Uterus (tissue), 4 donors: Measurements from ENCODE around the gene SNX27. TPM values are rescaled to one million over a fixed set of nuclear protein-coding genes. Genes with fewer than 3 reads are reported as not detected.

Experiments
- DNase-seq, 2 donors: peaks; one replicate each; pipeline ENCODE4 v3.0.0-alpha.2; 2019 to 2020
- H3K27ac ChIP-seq, 2 donors: fragments of 200-600 bp; sonication (generic); 1 replicate in 1 of 2; 2 replicates in 1 of 2; pipeline ENCODE4 v1.5.1; 2016 to 2018
- H3K27me3 ChIP-seq, 2 donors: fragments of 200-600 bp; sonication (generic); one replicate each; pipeline ENCODE4 v1.5.1; 2018 to 2019; ENCODE audit warnings: control low read depth in 1 of 2
- H3K36me3 ChIP-seq, 2 donors: fragments of 200-600 bp; sonication (generic); one replicate each; pipeline ENCODE4 v1.5.1; 2019; ENCODE audit warnings: control low read depth in 1 of 2
- H3K4me1 ChIP-seq, 2 donors: fragments of 200-600 bp; sonication (generic); one replicate each; pipeline ENCODE4 v1.5.1; 2018 to 2019; ENCODE audit warnings: control low read depth in 1 of 2
- H3K4me3 ChIP-seq, 2 donors: fragments of 200-600 bp; sonication (generic); 1 replicate in 1 of 2; 2 replicates in 1 of 2; pipeline ENCODE4 v1.5.1; 2018 to 2019; ENCODE audit warnings: mild to moderate bottlenecking in 1 of 2
- H3K9me3 ChIP-seq, 2 donors: fragments of 200-600 bp; sonication (generic); one replicate each; pipeline ENCODE4 v1.5.1; 2019; ENCODE audit warnings: control low read depth in 1 of 2
- POLR2A ChIP-seq, 2 donors: fragments of 450-650 bp; IDR thresholded peaks; one replicate each; pipeline ENCODE4 v1.6.1; 2016; ENCODE audit warnings: antibody characterized with exemption in 2 of 2, mild to moderate bottlenecking in 1 of 2, moderate library complexity in 1 of 2
- intact Hi-C: fragments of 100-400 bp; cut with DNase I; formaldehyde crosslinking; loops from one replicate; pipeline ENCODE4 v1.15.1; 2023; ENCODE audit warnings: low total_unique reads
- total RNA-seq, 4 donors: library from RNA; depleted of rRNA in 3 of 4; stranded (reverse); fragments of >200 nt in 3 of 4; gene quantifications; one replicate each; pipeline versions ENCODE4 v1.1.0 to v1.2.4, GENCODE V29; 2014 to 2023
- TF ChIP-seq, protein P1 (sequence below), 4 experiments: fragments of 200-600 bp in 2 of 4; fragments of 450-650 bp in 2 of 4; sonication (generic) in 2 of 4; IDR thresholded peaks; one replicate each; pipeline ENCODE4 v1.5.1; 2016 to 2019; ENCODE audit warnings: antibody characterized with exemption in 4 of 4, mild to moderate bottlenecking in 2 of 4, moderate library complexity in 1 of 4
- donor health status: DM: yes; HTN: yes; CAD: no.

Gene SNX27
- total RNA-seq, 4 donors from 2014 or later: 22.3 to 52.7 (median 42.4) TPM

DNA sequence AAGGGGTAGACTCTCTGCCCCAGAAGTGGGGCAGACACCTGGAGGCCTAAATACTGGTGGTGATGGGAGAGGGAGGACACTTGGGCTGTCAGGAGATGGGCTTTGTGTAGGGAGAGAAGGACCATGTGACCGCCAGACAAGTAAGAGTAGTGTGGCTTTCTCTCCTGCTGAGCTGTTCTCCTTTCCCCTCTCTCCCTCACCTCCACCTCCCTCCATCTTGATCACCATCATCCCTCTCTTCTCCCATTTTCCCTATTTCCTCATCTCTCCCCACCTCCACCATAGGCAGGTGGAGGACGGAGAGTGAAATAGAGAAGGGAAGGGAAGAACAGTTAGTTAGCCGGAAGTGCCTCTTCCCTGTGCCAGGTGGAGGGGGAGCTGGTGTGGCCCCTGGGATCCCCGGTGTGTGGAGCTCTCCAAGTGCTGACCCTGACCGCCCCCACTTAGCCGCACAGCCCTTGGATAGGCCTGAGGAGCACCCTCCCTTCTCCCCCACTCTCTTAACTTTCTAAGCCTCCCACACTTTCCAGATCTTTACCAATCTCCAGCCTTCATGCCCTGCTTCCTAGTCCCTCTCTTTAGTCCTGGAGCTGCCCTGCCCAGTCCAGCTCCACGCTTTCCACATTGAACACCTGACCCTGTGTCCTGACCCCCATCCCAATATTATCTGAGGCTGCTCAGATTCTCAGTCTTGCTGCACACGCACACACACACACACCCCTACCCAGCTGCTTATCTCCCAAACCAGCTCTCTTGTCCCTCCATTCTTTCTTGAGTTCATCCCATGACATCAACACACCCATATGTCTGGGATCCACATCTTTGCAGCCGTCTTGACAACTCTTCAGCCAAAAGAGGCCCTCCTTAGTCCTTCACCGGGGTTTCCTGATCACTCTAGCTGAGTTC is 103.2 kb downstream of the SNX27 start:
- H3K4me3 ChIP-seq: no peak overlapping the region
- no peaks in the 10 kb centered on the region for H3K36me3 ChIP-seq
- H3K9me3 ChIP-seq: no peaks in the 10 kb centered on the region
- H3K4me1 ChIP-seq: no peaks in the 10 kb centered on the region
- no peak overlapping the region for H3K27ac ChIP-seq
- no peak for DNase-seq
- TF ChIP-seq, protein P1, sequence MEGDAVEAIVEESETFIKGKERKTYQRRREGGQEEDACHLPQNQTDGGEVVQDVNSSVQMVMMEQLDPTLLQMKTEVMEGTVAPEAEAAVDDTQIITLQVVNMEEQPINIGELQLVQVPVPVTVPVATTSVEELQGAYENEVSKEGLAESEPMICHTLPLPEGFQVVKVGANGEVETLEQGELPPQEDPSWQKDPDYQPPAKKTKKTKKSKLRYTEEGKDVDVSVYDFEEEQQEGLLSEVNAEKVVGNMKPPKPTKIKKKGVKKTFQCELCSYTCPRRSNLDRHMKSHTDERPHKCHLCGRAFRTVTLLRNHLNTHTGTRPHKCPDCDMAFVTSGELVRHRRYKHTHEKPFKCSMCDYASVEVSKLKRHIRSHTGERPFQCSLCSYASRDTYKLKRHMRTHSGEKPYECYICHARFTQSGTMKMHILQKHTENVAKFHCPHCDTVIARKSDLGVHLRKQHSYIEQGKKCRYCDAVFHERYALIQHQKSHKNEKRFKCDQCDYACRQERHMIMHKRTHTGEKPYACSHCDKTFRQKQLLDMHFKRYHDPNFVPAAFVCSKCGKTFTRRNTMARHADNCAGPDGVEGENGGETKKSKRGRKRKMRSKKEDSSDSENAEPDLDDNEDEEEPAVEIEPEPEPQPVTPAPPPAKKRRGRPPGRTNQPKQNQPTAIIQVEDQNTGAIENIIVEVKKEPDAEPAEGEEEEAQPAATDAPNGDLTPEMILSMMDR (IDR thresholded peaks at IDR 0.05): no peak
- TF ChIP-seq POLR2A (IDR thresholded peaks at IDR 0.05): no peak
- H3K27me3 ChIP-seq: no peaks in the 10 kb centered on the region
- intact Hi-C loops: no loop called here

DNA sequence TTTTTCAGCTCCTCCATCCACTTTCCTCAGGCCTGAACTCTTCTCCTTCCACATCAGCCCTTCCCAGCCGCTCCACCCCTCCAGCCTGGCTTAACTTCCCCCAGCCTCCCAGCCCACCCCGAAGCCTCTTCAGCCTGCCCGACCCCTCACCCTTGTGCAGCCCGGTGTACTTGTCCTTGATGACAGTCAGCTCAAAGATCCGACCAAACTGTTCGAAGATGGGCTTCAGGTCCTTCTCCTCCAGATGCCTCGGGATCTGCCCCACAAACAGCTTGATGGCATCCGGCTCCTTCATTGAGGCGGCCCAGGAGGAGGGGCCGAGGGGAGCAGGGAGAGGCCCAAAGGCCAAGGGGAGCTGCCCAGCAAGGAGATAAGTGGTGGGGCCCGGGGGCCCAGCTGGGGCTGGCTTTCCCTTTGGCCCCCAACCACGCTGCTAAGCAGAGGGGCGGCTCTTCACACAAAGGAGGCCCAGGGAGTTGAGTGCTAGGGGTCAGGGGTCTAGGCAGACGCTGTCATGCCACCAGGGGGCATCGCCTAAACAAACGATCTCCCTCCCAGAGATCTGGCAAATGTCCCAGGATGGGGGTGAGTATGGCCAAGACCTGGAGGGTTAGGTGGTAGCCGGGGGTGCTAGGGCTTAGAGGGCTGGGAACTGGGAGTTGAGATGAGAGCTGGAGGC is 104.0 kb downstream of the SNX27 start:
- H3K9me3 ChIP-seq: no peaks in the 10 kb centered on the region
- H3K27me3 ChIP-seq: no peaks in the 10 kb centered on the region
- intact Hi-C loops: no loop called here
- DNase-seq: no peak
- H3K4me1 ChIP-seq: no peaks in the 10 kb centered on the region
- TF ChIP-seq POLR2A (IDR thresholded peaks at IDR 0.05): no peak
- TF ChIP-seq, protein P1 (IDR thresholded peaks at IDR 0.05): no peak
- H3K36me3 ChIP-seq: no peaks in the 10 kb centered on the region
- H3K4me3 ChIP-seq: no peak overlapping the region
- H3K27ac ChIP-seq: no peak overlapping the region

DNA sequence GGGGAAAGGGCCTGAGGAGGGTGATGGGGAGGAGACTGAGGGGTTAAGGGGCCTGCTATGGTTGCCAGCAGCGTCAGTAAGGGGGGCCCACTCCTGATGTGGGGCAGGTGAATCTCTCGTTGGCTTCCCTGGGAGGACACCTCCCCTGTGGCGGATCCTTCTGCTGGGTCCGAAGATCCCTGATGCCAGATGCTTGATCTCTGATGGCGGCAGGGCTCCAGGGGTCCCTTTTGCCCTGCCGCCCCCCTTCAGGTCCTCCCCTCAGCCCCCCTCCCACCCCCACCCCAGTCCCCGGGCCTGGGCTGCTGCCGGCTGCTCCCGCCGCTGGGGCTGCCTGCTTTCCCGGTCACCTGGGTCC is 104.5 kb downstream of the SNX27 start:
- intact Hi-C loops: no loop called here

DNA sequence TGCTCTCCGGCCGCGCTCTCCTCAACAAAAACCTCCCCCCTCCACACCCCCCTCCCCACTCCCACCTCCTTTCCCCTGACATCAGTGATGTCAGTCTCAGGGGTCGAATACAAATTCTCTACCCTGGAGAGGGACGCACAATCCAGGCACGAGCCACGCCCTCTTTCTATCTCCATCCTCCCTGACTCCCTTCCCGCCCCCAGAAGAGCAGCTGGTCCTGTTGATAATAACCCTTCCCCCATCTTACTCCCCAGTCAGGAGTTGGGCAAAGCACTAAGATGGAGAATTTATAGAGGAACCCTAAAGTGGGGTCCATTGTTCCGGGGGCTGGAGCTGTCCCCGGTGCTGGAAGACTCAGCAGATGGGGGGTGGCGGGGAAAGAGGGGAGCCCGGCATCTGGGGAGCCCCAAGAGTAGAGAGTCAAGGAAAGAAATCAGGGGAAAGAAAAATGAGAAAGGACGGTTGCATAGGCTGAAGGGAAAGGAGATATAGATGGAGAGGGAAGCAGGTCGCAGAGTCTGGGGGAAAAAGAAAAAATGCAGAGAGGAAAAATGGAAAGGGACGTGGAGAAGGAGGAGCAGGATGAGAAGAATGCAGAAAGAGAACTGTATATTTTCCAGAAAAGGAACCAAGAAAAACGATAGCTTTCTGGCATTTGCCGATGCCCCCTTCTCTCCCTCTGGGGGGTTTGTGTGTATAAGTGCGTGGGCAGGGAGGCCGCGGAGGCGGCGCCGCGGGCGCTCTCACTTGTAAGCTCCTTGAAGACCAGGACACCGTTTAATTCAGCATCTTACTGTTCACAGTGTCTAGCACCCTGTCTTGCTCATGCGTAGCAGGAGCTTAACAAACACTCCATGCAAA is 105.2 kb downstream of the SNX27 start, which contains the start of gene CELF3:
TSS of gene CELF3 (minus strand) at position 33 of the 861 bp plus-strand sequence. CDS start 783 bp downstream, outside the sequence.
- Histone ChIP-seq H3K9me3 (no peaks in the 10 kb centered on the region), H3K4me1 (no peaks in the 10 kb centered on the region), H3K27ac (no peak within 1 kb of the TSS), H3K36me3 (no peaks in the 10 kb centered on the region), H3K27me3 (no peaks in the 10 kb centered on the region), H3K4me3 (no peak within 1 kb of the TSS)
- DNase-seq: no peak
- TF ChIP-seq, protein P1 (IDR thresholded peaks at IDR 0.05): no peak
- TF ChIP-seq POLR2A (IDR thresholded peaks at IDR 0.05): no peak
- intact Hi-C loops: no loop called here

More for the DNA sequence above, 104.5 kb downstream of the SNX27 start:
- no peak for TF ChIP-seq POLR2A (IDR thresholded peaks at IDR 0.05)
- TF ChIP-seq, protein P1 (IDR thresholded peaks at IDR 0.05): no peak
- DNase-seq: no peak
- H3K4me3 ChIP-seq: no peak overlapping the region
- H3K27me3 ChIP-seq: no peaks in the 10 kb centered on the region
- H3K4me1 ChIP-seq: no peaks in the 10 kb centered on the region
- H3K36me3 ChIP-seq: no peaks in the 10 kb centered on the region
- no peak overlapping the region for H3K27ac ChIP-seq
- no peaks in the 10 kb centered on the region for H3K9me3 ChIP-seq
